SW 1271 (cell line): ENCODE data around the gene COPS7A.
A peak's percentile ranks its signal among the peaks of the same experiment; 100 is the strongest.

ENCODE experiments used
- DNase-seq, 2 experiments: peaks; one replicate each; lab custom pipeline; 2025; lab: John Stamatoyannopoulos, UW

COPS7A gene

GRCh38 chr12:6750506-6750905 is 26.7 kb downstream of the COPS7A start:
- DNase-seq: no peak

DNA sequence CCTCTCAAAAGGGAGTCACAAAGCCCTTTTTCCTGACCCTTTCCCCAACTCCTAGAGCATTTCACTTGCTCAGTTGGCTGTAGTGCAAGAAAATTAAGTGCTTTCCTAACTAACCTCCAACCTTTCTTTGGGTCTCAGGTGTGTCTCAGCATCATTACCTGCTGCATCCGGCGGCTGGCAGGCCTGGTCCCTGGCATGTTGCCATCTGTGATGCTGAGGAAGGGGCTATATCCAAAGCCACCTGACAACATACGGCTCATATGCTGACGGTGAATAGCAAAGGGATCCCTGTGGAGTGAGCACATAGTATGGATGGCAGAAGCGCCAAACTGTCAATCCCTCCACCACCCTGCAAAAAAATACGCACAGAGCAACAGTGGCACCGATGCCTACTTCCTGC is 27.9 kb downstream of the COPS7A start:
- DNase-seq: no peak

- DNase-seq: peak; percentile 38 to 71
Observed at GRCh38 chr12:6752167-6752920, 28.5 kb downstream of the COPS7A start.

- DNase-seq: peak; percentile 93 to 98
Observed at GRCh38 chr12:6752921-6753771, 29.3 kb downstream of the COPS7A start, which contains the start of gene MLF2. MLF2 (minus strand) TSS chr12:6753141; CDS start chr12:6752334, 807 bp downstream.

DNA sequence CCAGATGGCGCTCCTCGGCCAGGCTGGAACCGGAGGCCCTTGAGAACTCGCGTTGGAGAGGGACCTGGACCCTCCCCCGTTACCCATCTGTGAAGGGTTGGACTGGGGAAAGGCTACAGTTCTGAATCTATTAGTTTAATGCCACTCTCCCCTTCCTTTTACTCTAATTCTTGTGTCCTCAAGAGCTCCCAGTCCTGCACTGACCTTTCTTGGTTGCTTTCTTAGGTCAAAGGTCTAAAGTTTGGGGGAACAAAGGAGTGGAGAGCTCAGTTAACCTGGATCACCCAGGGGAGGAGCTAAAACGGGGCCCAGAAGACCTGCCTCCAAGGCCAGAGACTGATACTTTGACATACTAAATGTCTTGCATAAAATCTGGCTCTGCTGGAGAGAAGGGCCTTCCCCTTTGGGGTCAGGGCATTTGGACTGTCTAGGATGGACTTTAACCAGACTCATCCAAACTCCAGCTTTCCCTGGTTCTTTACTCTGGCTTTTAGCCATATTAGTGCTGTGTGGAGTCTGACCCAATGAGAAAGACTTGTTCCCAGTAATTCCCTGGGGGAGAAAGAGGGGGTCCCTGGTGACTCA is 30.0 kb downstream of the COPS7A start:
- DNase-seq: no peak

GRCh38 chr12:6754411-6754810 is 30.6 kb downstream of the COPS7A start:
- DNase-seq: no peak

GRCh38 chr12:6757028-6757690 is 33.3 kb downstream of the COPS7A start:
- DNase-seq: no peak

GRCh38 chr12:6758506-6759095 is 34.8 kb downstream of the COPS7A start:
- DNase-seq: no peak

DNA sequence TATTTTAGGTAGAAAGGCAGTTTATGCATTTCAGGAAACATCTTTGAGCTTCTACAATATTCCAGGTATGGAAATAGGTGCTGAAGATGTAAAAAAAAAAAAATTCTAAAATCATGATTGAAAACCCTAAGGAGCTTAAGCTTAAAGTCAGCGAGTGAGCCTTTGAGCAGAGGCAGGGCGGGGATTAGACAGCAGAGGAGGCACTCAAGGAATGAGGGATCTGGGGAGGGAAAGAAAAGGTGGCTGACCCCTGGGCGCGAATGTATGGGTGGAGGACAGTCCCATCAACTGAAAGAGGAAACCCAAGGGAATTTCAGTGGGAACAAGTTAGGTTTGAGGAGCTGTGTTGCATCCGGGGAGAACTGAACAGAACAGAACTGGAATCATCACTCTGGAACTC is 35.9 kb downstream of the COPS7A start:
- DNase-seq: no peak

DNA sequence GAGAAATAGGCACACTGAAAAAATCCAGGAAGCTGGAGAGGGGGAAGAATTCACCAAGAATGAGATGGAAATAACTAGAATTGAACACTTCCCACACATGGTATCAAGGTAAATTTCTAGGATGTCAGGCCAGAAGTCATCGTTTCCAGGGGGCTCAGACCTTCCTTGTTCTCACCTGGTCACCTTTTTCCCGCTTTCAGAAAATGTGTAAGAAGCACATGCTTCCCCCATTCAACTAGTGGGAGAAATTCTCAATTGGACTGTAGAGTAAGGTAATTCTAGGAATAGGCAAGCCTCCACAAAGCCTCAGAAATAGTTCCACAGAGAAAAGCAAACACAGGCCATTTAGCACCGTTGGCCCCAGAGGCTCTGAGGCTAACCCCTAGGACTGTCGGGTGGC is 39.5 kb downstream of the COPS7A start:
- no peak for DNase-seq

- peak; percentile 100 for DNase-seq
Observed at GRCh38 chr12:6764011-6764828, 40.4 kb downstream of the COPS7A start.

- no peak for DNase-seq
Observed at GRCh38 chr12:6765048-6765633, 41.3 kb downstream of the COPS7A start.

DNA sequence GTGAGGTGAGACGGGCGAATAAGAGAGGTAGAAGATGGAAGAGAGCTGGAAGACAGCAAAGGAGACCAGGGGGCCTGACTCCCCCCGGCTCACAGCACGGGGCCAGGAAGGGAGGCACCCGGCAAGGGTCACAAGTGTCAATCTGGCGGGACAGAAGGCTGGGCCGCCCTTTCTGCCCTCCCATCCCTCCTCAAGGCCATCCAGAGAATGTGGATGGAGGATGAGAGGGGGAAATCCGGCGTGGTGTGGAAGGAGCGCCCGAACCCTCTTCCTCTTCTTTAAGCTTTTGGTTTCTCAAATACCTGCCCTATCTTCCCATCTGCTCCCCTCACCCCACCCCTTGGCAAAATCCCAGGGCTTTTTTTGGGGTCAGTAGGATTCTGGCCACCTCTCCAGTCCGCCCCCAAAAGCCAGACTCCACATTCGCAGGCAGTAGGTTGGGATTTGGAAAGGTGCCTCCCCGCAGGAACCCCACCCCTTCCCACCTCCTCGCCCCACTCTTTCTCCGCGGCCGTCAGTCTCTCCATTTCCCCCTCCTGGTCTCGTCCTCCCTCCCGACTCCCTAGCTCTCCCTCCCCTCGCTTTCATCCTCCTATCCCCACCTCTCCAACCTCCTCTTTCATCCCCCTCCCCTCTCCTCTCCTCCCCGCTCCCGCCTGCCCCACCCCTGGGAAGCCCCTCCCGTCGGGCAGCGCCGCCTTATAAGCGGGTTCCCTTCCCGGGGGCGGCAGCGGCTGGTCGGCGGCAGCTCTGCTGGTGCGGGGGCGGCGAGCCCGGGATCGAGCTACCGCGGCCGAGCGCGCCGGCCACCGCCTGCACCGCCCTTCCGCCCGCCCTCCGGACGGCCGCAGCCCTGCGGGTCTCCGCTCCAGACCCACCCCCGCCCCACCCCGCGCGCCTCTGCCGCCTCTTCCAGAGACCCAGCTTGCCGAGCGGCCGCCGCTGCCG is 42.1 kb downstream of the COPS7A start, which contains the start of gene PTMS:
TSS of gene PTMS (plus strand) at position 730 of the 948 bp plus-strand sequence. CDS start 343 bp downstream, outside the sequence.
- DNase-seq: peak; percentile 63 to 93

GRCh38 chr12:6766651-6767349 is 43.0 kb downstream of the COPS7A start:
- peak; percentile 18 to 66 for DNase-seq

DNA sequence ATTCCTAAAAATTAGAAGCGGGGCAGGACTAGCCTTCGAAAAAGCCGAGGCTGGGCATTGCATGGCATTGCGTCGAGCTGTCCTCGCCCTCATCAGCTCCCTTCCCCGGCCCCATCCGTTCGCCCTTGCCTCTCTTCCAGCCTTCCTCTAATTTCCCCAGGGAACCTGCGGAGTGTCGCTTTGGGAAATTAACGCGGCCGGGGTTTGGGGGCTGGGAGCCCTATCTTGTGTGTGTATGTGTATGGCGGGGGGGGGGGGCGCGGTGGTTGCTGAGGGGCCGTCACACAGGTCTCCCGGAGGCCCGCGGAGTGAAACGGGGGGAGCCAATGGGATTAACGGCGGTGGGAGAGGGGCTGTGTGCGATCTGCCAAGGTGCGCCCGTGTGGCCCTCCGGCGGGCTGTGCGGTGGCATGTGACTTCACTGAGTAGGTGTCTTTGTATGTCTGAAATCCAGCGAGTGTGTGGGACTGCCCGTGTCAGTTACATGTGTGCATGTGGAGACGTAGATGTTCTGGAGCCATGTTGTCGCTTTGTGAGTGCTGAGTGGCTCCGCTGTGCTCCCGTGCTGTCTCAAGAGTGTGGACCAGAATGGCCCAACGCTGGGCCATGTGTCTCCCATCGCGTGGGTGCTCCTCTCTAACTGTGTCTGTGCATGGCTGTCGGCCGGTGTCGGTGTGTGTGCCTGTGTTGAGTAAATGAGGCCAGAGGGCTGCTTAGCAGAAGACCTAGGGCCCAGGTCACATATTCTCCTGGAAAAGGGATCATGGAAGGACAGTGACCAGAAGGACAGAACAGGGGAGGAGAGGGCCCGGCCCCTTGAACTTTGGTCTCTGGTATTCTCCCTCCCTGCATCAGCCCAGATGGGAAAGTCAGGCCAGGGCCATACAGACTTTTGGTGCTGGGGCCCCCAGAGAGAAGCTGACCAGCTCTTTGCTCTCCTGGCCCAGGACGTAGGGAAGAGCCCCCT is 43.8 kb downstream of the COPS7A start:
- DNase-seq: peak in 1 of 2 experiments; percentile 23

- DNase-seq: no peak
Observed at GRCh38 chr12:6768437-6768914, 44.6 kb downstream of the COPS7A start.

DNA sequence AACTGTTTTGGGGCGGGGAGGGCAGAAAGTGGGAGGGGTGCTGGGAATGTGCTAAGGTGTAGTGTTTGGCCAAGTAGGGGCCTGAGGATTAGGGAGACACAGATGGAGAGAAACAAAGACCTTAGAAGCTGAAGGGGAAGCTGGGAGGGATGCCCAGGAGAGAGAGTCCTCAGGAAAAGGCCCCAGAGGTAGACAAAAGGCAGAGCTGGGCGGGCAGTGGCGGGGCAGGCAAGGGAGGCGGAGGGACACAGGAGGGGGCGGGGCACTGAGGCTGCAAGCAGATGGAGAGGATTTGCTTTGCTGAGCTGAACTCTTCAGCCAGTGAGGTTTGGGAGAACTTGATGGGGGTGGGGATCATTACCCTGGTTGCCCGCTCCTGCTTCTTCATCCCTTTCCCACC is 45.1 kb downstream of the COPS7A start:
- peak in 1 of 2 experiments; percentile 15 for DNase-seq
